GM03348 (cell line): ENCODE data around the gene OSBP2.
"Not testable (repeated sequence)": the region's sequence is repeated elsewhere in the genome, so short reads cannot be mapped to it uniquely, and the experiment has no call there.

Experiments used
- DNase-seq: peaks from one replicate; pipeline ENCODE4 v3.0.0; 2012; ENCODE audit warnings: low spot score

OSBP2 gene

DNA sequence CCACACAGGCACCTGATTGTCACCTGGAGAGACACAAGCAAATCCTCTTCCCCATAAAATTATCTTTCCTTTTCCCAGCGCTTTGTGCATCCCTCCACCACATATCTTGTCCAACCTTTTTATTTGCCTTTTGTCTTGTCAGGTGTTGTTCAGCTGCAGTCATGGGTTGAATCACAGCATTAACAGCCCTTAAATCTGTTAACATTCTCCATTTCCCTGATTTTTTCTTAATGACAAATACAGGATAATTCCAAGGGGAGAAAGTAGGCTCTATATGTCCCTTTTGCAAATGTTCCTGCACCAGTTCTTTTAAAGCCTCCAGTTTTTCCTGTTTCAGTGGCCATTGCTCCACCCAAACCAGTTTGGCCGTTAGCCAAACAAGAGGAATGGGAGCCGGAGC, 18.1 kb upstream of the OSBP2 start:
- DNase-seq, result not testable (repeated sequence)

DNA sequence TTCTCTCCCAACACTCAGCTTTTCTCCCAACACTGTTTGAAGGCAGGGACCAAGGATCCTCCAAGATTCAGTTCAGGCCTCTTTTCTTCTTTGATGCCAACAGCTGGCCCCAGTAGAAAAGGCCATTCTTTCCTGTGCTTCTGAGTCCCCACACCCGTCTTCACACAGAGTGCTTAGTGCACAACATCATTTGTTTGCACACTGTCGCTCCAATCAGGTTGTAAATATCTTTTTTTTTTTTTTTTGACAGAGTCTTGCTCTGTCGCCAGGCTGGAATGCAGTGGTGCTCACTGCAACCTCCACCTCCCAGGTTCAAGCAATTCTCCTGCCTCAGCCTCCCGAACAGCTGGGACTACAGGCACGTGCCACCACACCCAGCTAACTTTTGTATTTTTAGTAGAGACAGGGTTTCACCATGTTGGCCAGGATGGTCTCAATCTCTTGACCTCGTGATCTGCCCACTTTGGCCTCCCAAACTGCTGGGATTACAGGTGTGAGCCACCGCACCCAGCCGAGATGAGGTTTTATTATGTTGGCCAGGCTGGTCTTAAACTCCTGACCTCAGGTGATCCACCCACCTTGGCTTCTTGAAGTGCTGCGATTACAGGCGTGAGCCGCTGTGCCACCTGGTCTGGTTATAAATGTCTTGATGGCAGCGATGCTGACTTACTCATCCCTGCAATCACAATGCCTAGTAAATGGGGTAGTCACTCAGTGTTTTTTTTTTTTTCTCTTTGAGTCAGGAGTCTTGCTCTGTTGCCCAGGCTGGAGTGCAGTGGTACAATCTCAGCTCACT, 14.6 kb upstream of the OSBP2 start:
- not testable (repeated sequence) for DNase-seq

DNA sequence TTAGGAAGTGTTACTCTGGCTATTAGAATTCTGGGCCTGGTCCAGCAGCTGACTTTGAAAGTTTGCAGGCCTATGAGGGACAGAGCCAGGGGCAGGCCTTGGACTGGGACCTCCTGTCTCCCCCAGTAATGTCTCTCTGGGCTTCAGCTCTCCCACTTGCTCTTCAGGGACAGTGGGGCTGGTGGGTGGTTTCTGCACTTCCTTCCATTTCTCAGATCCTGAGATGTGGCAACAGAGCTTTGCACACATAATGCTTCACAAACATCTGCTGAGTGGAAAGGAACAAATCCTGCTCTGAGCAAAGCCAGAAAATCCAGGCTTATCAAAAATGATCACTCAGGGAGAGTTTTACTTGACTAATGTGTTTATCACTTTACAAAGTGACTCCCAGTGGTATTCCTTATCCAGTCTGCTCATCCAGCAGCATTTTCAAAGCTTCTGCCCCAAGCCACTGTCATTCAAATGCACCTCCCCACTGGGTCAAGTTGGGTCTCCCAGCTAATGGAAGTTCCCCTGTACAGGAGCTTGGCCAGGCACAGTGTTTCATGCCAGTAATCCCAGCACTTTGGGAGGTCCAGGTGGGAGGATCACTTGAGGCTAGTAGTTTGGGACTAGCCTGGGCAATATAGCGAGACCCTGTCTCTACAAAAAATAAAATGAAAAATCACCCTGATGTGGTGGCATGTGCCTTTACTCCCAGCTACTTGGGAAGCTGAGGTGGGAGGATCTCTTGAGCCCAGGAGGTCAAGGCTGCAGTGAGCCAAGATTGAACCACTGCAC, 13.5 kb upstream of the OSBP2 start:
- DNase-seq, result no peak

DNA sequence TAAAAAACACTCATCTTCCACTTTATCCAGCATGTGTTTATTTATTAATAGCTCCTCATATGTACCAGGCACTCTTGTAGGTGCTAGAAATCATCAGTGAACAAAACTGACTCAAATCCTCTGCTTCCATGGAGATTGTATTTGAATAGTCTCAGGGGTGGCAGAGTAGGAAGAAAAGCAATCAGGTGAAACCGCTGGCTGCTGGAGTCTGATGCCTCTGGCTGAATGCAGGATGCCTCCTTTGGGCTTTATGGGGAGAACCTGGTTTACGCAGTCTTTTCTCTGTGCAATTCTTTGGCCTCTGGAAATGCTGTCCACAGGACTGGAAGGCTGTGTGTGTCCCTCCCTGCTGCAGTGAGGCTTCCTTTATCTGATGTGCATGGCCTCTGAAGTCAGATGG, 12.8 kb upstream of the OSBP2 start:
- DNase-seq, result no peak

DNA sequence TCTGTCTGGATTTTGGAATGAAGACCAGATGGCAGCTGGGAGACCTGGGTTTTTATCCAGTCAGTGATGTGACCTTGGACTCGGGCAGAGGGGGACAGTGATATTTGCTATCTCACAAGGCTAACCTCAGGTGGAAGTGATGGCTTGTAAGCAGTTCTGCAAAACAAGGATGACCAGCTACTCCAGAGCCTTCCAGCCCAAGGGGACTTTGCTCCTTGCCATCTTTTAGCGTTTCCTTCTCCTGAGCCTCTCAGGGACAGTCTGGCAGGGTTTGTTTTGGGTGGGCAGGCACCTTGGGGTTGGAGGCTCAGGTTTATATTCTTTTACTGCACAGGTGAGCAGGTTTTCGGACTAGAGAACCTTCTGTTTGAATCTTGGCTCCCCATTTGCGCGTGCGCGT, 9.5 kb upstream of the OSBP2 start:
- no peak for DNase-seq

DNA sequence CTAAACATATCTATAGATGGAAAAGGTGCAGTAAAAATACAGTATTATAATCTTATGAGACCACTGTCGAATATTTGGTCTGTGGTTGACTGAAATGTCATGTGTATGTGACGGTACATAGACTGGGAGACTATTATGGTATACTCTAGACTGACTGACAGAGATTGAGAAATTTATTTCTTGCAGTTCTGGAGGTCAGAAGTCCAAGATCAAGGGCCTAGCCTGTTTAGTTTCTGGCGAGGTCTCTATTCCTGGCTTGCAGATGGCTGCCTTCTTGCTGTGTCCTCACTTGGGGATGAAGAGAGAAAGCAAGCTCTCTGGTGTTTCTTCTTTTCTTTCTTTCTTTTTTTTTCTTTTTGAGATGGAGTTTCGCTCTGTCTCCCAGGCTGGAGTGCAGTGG, 7.3 kb upstream of the OSBP2 start:
- DNase-seq, result no peak

DNA sequence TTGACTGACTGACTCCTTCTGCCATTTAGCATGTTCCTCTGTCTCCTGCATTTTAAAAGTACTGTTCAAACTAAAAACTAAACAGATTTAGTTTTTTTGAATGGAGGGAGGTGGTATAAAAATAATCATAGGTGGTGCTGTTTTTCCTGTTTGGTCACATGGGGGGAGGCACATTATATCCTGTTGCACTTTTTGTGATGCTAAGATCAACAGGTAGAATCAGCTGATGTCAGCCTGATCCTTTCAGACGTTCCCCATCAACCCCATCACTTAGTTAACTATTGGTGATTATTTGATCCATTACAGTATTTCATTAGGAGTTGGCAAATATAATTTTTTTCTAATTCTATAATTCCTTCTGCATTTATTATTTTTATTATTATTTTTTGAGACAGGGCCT, 5.1 kb upstream of the OSBP2 start:
- no peak for DNase-seq

DNA sequence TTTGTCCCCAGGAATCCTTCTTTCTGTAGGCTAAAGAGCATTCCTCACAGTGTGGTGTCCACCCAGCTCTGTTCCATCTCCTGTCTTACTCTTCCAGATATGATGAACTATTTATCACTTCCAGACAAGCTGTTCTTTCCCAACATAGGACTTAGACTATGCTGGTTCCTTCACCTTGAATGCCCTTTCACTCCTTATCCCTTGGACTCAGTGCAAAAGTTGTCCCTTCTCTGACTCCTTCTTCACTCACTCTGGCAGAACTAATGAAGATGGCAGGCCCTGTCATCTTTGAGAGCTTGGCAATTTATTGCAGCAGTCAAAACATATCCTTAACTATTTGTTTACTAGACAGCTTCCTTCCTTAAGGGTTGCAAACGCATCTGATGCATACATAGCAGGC, 3.5 kb upstream of the OSBP2 start:
- DNase-seq, result no peak

DNA sequence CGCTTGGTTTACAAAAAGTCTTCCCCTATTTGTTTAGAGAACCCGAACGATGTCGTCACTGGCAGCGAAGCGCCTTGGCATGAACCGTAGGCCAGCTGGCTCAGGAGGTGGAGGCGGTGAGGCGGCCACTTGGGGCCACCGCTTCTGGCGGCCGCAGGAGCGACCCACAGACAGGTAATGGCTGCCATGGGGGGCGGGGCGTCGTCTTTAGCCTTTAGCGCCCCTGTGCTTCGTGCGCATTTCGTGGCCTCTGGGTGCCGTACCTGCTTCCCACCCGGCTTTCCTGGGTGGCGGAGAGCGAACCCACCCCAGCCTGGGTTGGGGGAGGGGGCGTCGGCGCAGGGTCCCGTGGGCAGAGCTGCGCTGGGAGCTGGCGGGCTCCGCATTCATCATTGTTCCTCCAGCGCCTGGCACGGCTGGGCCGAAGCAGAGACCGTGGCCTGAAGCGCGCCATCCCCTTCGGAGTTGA, 469 bp upstream of the OSBP2 start:
- DNase-seq, result peak; percentile 35

DNA sequence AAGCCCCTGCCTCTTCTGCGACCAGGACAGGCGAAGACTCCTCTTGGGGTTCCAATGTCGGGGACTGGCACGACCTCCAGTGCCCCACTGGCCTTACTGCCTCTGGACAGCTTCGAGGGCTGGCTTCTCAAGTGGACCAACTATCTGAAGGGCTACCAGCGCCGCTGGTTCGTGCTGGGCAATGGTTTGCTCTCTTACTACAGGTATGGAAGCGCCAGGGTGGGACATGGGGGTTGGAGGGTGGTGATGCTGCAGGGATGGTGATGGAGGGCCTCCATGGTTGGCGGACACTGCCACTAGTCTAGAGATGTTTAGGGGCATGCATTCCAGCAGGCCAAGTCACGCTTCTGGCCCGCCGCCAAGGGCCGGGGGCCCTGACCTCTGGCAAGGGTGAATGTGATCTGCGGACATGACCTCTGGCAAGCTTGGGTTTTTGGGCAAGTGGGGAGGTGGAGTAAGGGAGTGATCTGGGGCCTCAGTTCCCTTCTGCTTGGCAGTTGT, 727 bp downstream of the OSBP2 start:
- DNase-seq, result no peak

DNA sequence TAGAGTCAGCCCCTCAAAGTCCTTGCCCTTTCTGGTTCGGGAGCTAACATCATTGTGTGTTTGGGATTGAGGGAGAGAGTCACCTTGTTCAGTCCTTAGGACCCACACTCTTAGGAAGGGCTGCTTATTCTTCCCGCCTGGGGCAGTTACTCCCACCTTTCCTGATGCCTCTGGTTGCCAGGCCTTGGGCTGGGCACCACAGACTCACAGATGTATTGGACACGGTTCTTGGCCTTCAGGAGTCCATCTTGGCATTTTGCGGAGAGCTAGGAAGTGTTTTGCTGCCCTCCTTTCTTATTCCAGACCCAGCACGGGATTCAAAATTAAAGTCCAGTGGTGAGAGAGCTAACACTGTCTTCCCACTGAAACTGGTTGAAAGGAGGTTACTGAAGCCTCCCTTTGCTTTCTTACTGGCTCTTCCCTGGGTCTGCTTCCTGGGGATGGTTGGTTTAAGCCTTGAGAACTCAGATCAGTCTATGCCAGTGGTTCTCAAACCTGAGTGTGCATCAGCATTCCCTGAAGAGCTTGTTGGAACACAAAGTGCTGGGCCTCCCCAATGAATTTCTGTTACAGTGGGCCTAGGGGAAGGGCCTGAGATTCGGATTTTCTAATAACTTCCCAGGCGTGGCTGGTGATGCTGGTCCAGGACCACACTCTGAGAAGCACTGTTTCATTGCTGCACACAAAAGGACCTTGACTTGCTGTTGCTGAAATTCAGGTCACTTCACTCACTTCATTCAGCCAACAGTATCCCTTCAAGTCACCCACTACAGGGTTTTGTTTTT, 1.4 kb downstream of the OSBP2 start:
- DNase-seq, result no peak

DNA sequence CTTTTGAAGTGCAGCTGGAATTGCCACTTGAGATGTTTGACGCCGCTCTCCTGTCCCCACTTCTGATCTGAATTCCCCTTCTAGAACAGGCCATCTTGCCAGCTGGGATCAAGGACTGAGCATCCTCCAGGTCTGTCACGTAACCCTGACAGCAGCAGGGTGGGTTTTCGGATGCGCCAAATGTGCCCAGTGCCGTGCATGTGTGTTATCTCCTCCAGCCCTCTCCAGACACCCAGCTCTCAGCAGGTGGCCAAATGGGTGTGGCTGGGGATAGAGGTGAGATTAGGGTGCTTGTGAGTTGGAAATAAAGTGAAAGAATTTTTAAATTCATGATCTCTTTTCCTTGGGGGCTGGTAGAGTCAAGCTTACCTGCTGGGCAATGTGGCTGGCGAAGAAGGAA, 3.3 kb downstream of the OSBP2 start:
- no peak for DNase-seq

DNA sequence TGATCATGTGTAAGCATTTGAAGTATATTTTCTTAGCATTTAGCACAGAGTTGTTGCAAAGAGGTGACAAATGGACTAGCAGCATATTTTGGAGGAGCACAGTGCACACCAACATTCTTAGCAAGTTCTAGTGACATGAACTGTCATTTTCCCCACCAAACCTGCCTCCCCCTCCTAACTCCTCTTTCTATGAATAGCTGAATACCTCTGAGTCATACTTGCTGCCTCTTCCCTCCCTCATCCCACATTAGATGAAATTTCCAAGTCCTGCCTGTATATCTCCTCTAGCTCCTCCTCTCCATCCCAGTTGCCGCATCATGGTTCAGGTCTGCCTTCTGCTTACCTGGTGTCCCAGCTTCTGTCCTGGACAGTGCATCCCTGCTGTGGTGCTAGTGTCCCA, 7.2 kb downstream of the OSBP2 start:
- peak; percentile 74 for DNase-seq

DNA sequence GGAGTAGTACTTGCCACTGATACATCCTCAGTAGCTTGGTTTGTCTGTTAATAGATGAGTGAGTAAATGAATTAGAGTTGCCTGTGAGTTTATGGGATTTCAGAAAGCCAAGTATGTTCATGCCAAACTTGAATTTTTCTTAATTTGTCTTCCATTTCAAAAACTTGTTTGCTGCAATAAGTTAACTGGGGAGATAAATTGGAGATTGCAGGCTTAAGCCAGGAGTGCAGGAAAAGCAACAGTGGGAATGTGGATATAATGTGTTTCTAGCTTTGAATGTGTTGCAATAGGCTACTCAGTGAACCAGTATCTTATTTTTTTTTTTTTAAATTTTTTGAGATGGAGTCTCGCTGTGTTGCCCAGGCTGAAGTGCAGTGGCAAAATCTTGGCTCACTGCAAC, 8.2 kb downstream of the OSBP2 start:
- no peak for DNase-seq

DNA sequence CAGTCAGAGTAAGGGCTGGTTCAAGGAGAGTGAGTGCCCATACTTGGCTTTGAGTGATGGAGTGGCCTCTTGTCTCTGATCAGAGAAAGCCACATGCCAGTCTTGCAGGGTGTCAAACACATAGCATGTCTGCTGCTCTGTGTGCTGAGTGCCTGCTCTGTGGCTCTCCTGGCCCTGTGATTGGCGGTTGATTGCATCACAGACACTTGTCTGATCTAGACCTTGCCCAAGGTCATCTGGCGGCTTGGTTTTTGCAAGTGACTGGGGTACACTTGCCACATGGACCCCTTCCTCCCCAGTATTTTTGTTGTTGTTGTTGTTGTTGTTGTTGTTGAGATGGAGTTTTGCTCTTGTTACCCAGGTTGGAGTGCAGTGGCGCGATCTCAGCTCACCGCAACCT, 10.3 kb downstream of the OSBP2 start:
- no peak for DNase-seq

DNA sequence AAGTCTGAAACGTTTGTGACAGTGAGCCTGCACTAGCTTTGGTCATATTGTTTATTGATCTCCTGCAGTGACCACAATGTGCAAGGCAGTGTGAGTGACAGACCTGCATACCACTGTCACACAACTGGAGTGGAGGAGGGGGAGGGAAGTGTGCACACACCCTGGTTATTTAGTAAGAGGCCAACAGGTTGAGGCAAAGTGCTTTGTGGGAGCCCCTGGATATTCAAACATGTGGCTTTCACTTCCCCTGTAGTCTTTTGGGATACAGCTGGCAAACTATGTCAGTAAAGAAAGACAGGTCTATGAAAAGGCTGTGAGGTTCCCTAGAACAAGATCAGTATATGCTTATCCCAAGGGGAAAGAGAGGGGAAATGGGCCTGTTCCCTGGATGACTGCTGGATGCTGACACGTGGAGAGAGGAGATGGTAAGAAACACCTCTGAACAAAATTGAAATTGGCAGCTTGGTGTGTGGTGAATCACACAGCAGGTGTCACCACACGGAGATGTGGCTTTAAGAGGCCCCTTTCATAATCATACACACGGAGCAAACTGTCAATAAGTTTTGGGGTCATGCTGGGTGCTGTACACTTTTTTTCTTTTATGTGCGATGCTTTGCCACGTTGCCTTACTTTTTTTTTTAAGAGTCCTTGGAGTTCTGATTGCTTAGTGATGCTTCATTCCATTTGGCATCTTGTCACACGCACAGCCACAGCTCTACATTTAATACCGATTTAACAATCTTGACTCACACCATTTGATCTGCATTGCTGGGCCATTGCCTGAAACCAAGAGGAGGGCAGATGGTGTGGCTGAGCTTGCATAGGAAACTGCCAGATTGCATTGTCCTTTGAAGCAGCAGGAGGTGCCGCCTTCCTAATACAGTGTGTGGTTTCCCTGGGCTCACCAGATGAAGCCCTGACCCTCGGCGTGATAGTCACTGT, 11.3 kb downstream of the OSBP2 start:
- DNase-seq, result peak; percentile 87

DNA sequence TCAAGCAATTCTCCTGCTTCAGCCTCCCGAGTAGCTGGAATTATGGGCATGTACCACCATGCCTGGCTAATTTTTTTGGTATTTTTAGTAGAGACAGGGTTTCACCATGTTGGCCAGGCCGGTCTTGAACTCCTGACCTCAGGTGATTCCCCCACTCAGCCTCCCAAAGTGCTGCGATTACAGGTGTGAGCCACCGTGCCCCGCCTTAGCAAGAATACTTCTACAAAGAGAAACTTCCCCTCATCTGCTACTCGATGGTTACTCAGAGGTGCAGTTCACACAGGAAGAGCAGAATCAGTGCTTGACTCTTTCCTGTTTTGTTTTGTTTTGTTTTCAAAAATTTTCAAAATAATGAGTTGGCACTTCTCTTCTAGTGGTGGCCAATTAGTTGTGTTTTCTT, 15.3 kb downstream of the OSBP2 start:
- not testable (repeated sequence) for DNase-seq

DNA sequence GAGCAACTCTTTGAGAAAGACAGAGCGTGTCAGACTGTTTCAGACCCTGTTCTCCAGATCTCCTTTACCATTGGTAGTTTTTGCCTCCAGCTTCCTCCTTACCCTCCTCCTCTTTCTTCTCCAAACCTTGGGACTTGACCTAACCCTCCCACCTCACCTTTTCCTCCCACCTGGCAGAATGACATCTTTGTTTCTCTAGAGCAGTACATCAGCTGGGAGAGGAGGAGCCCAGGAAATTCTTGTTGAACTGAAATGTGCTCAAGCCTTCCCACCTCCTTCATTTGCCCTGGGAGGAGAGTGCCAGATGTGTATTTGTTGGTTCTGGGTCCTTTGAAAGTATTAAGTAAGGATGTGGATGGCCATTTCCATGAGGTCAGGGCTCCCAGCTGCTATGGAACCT, 17.4 kb downstream of the OSBP2 start:
- no peak for DNase-seq

DNA sequence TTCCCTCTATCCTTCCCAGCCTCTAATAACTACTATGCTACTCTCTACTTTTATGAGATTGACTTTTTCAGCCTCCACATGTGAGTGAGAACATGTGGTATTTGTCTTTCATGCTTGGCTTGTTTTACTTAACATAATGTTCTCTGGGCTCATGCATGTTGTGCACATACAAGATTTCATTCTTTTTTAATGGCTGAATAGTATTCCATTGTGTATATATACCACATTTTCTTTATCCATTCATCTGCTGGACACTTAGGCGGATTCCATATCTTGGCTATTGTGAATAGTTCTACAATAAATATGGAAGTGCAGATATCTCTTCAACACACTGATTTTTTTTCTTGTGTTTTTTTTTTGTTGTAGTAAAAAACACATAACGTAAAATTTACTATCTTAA, 19.4 kb downstream of the OSBP2 start:
- DNase-seq, result no peak

DNA sequence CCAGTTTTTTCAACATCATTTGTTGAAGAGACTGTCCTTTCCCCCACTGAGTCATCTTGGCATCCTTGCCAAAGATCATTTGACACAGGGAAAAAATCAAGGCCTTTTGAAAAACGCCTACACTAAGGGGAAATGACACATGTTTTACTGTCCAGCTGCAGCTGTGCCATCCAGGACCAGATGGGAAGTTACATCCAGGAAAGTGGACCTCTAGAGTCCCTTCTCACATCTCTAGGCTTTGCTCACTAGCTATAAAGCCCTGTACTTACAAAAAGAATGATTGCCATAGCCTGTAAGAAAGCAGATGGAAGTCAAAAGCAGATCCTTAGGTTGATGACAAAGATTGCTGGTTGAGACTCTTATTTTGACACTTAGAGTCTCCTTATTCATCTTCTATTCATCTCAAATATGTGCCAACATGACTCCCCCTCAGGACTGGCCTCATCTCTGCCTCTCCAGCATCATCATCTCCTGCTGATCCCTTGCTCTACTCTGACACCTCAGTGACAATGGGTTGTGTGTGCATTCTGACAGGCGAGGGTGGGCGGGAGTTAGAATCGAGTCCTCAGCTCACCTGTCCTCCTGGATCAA, 22.8 kb downstream of the OSBP2 start:
- peak; percentile 66 for DNase-seq

DNA sequence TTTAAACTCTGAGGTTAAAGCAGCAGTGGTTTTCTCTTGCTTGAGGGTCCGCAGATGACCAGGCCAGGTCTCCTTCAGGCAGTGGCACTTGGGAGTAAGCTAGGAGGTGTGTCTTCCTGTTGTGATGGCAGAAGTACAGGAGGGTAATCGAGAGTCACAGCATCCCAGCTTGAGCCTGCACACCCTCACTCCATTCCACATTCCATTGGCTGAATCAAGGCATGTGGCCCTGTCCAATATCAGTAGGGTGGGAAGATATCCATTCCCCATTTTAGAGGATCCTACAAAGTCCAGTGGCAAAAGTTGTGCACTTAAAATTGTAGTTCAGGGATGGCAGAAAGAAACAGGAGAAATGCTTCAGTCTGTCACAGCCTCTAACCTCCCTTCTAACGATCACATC, 23.3 kb downstream of the OSBP2 start:
- peak; percentile 24 for DNase-seq
